DND-41 (cell line): ENCODE results near the gene LRRC8A.

Experiments
- ATAC-seq: fragments of 200-7000 bp; cut with Tn5 transposase; 3 replicates; pipeline ENCODE4 v1.9.1; 2021; ENCODE audit warnings: low read depth; ENCODE audit not compliant: insufficient read depth
- DNase-seq: peaks from one replicate; pipeline ENCODE4 v3.0.0-alpha.2; 2020
- H2AFZ ChIP-seq: 2 replicates; pipeline ENCODE4 v1.6.0; 2012; ENCODE audit warnings: low read depth, low read length
- H3K27ac ChIP-seq: 2 replicates; pipeline ENCODE4 v1.5.1; 2012; ENCODE audit warnings: low read length, inconsistent platforms
- H3K27me3 ChIP-seq: fragments of 200-600 bp; sonication (generic); 2 replicates; pipeline ENCODE4 v1.6.0; 2012; ENCODE audit warnings: low read length, mild to moderate bottlenecking, inconsistent platforms; ENCODE audit not compliant: insufficient read depth, poor library complexity
- H3K36me3 ChIP-seq: 2 replicates; pipeline ENCODE4 v1.5.1; 2012; ENCODE audit warnings: low read length, inconsistent platforms; ENCODE audit not compliant: insufficient read depth
- H3K4me1 ChIP-seq: 2 replicates; pipeline ENCODE4 v1.5.1; 2012; ENCODE audit warnings: mild to moderate bottlenecking, low read length; ENCODE audit not compliant: insufficient read depth
- H3K4me2 ChIP-seq: 2 replicates; pipeline ENCODE4 v1.6.0; 2012; ENCODE audit warnings: mild to moderate bottlenecking, moderate library complexity, low read length, inconsistent platforms; ENCODE audit not compliant: insufficient read depth
- H3K4me3 ChIP-seq, 2 experiments: fragments of 200-600 bp in 1 of 2; shearing (Covaris generic) in 1 of 2; 2 replicates each; pipeline ENCODE4 v1.5.1; 2012 to 2016; ENCODE audit warnings: inconsistent platforms in 2 of 2, low read length in 2 of 2, mild to moderate bottlenecking in 2 of 2, low read depth in 1 of 2, moderate library complexity in 1 of 2
- H3K79me2 ChIP-seq: 2 replicates; pipeline ENCODE4 v1.6.0; 2012; ENCODE audit warnings: low read length, inconsistent platforms; ENCODE audit not compliant: insufficient read depth
- H3K9ac ChIP-seq: 2 replicates; pipeline ENCODE4 v1.6.0; 2012; ENCODE audit warnings: low read depth, mild to moderate bottlenecking, inconsistent platforms, low read length, moderate library complexity
- H3K9me3 ChIP-seq: 2 replicates; pipeline ENCODE4 v1.5.1; 2012; ENCODE audit warnings: low read length, moderate library complexity, mild to moderate bottlenecking, inconsistent platforms; ENCODE audit not compliant: insufficient read depth, severe bottlenecking
- H4K20me1 ChIP-seq: 2 replicates; pipeline ENCODE4 v1.6.0; 2012; ENCODE audit warnings: low read length; ENCODE audit not compliant: insufficient read depth
- EZH2 ChIP-seq: IDR thresholded peaks from 3 replicates; pipeline ENCODE4 v1.6.1; 2012; ENCODE audit warnings: borderline replicate concordance, low read depth, mild to moderate bottlenecking, moderate library complexity, low read length, inconsistent platforms; ENCODE audit not compliant: severe bottlenecking
- TF ChIP-seq, protein P1 (sequence below): IDR thresholded peaks from 2 replicates; pipeline ENCODE4 v1.5.1; 2012; ENCODE audit warnings: borderline replicate concordance, low read length, moderate library complexity, mild to moderate bottlenecking; ENCODE audit not compliant: poor library complexity, severe bottlenecking; ENCODE audit errors: extremely low read depth

The LRRC8A gene

DNA sequence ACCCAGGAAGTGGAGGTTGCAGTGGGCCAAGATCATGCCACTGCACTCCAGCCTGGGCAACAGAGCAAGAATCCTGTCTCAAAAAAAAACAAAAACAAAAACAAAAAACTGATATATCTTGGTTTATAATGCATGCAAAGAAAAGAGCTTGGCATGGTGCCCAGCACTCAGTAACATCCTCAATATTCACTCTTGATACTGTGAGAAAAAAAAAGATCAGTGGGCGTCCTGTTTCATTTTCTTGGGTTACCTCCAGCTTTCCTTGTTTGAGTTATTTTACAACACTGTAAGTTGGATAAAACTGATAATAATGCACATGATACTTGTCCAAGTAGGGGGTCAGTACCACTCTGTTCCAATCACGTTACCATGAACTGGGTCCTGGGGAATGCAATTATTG is 46.7 kb downstream of the LRRC8A start:
- H3K9me3 ChIP-seq: no peaks in the 10 kb centered on the region
- H2AFZ ChIP-seq: no peak overlapping the region
- DNase-seq (no peak), ATAC-seq (no peak)
- H3K4me1 ChIP-seq: no peaks in the 10 kb centered on the region
- H3K36me3 ChIP-seq: no peaks in the 10 kb centered on the region
- H3K4me2 ChIP-seq: no peak overlapping the region
- H3K27ac ChIP-seq: no peak overlapping the region
- H3K9ac ChIP-seq: no peak overlapping the region
- H3K27me3 ChIP-seq: no peaks in the 10 kb centered on the region
- H3K79me2 ChIP-seq: no peaks in the 10 kb centered on the region
- TF ChIP-seq, protein P1, sequence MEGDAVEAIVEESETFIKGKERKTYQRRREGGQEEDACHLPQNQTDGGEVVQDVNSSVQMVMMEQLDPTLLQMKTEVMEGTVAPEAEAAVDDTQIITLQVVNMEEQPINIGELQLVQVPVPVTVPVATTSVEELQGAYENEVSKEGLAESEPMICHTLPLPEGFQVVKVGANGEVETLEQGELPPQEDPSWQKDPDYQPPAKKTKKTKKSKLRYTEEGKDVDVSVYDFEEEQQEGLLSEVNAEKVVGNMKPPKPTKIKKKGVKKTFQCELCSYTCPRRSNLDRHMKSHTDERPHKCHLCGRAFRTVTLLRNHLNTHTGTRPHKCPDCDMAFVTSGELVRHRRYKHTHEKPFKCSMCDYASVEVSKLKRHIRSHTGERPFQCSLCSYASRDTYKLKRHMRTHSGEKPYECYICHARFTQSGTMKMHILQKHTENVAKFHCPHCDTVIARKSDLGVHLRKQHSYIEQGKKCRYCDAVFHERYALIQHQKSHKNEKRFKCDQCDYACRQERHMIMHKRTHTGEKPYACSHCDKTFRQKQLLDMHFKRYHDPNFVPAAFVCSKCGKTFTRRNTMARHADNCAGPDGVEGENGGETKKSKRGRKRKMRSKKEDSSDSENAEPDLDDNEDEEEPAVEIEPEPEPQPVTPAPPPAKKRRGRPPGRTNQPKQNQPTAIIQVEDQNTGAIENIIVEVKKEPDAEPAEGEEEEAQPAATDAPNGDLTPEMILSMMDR: no peak
- TF ChIP-seq EZH2: no peak
- H3K4me3 ChIP-seq: no peak overlapping the region
- H4K20me1 ChIP-seq: no peaks in the 10 kb centered on the region

DNA sequence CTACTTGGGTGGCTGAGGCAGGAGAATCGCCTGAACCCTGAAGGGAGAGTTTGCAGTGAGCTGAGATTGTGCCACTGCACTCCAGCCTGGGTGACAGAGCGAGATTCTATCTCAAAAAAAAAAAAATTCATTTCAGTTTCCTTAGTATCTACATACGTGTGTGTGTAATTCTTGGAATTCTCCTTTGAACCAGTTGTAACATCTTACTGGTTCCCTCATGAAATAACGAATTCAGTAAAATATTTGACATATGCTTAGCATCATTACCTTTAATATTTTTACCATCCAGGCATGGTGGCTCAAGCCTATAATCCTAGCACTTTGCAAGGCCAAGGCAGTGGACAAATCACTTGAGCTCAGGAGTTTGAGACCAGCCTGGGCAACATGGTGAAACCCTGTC is 47.6 kb downstream of the LRRC8A start:
- Histone ChIP-seq H3K79me2 (no peaks in the 10 kb centered on the region), H3K27ac (no peak overlapping the region), H3K9ac (no peak overlapping the region), H3K4me2 (no peak overlapping the region), H4K20me1 (no peaks in the 10 kb centered on the region), H2AFZ (no peak overlapping the region), H3K36me3 (no peaks in the 10 kb centered on the region), H3K9me3 (no peaks in the 10 kb centered on the region), H3K4me3 (no peak overlapping the region), H3K4me1 (no peaks in the 10 kb centered on the region), H3K27me3 (no peaks in the 10 kb centered on the region)
- ATAC-seq: no peak
- DNase-seq: no peak
- no peak for TF ChIP-seq EZH2
- TF ChIP-seq, protein P1: no peak

DNA sequence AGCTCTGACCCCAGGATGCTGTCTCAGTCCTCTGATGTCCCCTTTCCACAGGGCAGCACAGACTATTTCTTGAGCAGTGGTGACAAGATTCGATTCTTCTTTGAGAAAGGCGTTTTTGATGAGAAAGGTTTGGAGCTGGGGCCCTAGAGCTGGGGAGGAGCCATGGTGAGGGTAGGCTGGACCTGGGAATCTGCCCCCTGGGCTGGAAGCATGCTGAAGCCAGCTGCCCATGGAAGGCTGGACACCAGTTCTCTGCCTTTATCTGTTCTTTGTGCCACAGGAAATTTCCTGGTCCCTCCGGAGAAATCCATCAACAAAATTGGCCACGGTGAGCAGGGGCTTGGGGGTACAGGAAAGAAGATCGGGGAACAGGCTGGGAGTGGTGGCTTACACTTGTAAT is 51.8 kb downstream of the LRRC8A start:
- no peaks in the 10 kb centered on the region for H3K36me3 ChIP-seq
- no peaks in the 10 kb centered on the region for H3K4me1 ChIP-seq
- no peaks in the 10 kb centered on the region for H3K9me3 ChIP-seq
- no peak overlapping the region for H3K4me3 ChIP-seq
- ATAC-seq (no peak), DNase-seq (no peak)
- H2AFZ ChIP-seq: no peak overlapping the region
- no peak for TF ChIP-seq EZH2
- TF ChIP-seq, protein P1: no peak
- no peaks in the 10 kb centered on the region for H3K27me3 ChIP-seq
- H3K79me2 ChIP-seq: no peaks in the 10 kb centered on the region
- no peak overlapping the region for H3K4me2 ChIP-seq
- no peak overlapping the region for H3K27ac ChIP-seq
- no peak overlapping the region for H3K9ac ChIP-seq
- H4K20me1 ChIP-seq: no peaks in the 10 kb centered on the region
